H9 (cell line): ENCODE data around the gene TGFBI. TPM values are rescaled to one million over a fixed set of nuclear protein-coding genes. Genes with fewer than 3 reads are reported as not detected.
A peak's percentile ranks its signal among the peaks of the same experiment; 100 is the strongest.

Experiments
- DNase-seq: peaks from one replicate; pipeline ENCODE4 v3.0.0-alpha.2; 2017
- H2AFZ ChIP-seq: one replicate; pipeline ENCODE4 v1.6.1; 2013; ENCODE audit warnings: mild to moderate bottlenecking, low read length, control low read depth, moderate library complexity
- H2AK5ac ChIP-seq: 2 replicates; pipeline ENCODE4 v1.6.1; 2013; ENCODE audit warnings: low read length, control low read depth, mixed read lengths; ENCODE audit not compliant: insufficient read length
- H2BK120ac ChIP-seq: one replicate; pipeline ENCODE4 v1.6.1; 2013; ENCODE audit warnings: low read depth, mild to moderate bottlenecking, low read length, control low read depth, inconsistent platforms; ENCODE audit not compliant: poor library complexity, severe bottlenecking
- H2BK12ac ChIP-seq: 2 replicates; pipeline ENCODE4 v1.6.1; 2013; ENCODE audit warnings: low read length, control low read depth, mixed read lengths, low read depth; ENCODE audit not compliant: insufficient read length
- H2BK15ac ChIP-seq: 2 replicates; pipeline ENCODE4 v1.6.1; 2013; ENCODE audit warnings: low read depth, low read length, control low read depth
- H2BK20ac ChIP-seq: one replicate; pipeline ENCODE4 v1.6.1; 2013; ENCODE audit warnings: low read depth, mild to moderate bottlenecking, low read length, control low read depth, inconsistent platforms; ENCODE audit not compliant: poor library complexity, severe bottlenecking
- H2BK5ac ChIP-seq: 2 replicates; pipeline ENCODE4 v1.6.1; 2013; ENCODE audit warnings: low read length, control low read depth, mixed read lengths; ENCODE audit not compliant: insufficient read length
- H3K14ac ChIP-seq: 2 replicates; pipeline ENCODE4 v1.6.1; 2013; ENCODE audit warnings: low read length, control low read depth; ENCODE audit not compliant: insufficient read depth
- H3K18ac ChIP-seq: 2 replicates; pipeline ENCODE4 v1.6.1; 2013; ENCODE audit warnings: low read depth, mild to moderate bottlenecking, mixed read lengths, low read length, control low read depth; ENCODE audit not compliant: insufficient read length
- H3K23ac ChIP-seq: 2 replicates; pipeline ENCODE4 v1.6.1; 2013; ENCODE audit warnings: low read length, control low read depth, mixed read lengths, low read depth; ENCODE audit not compliant: insufficient read length
- H3K23me2 ChIP-seq: 2 replicates; pipeline ENCODE4 v1.6.1; 2013; ENCODE audit warnings: low read depth, mild to moderate bottlenecking, mixed read lengths, low read length, control low read depth; ENCODE audit not compliant: insufficient read length, poor library complexity, severe bottlenecking
- H3K27ac ChIP-seq: 2 replicates; pipeline ENCODE4 v1.5.1; 2013; ENCODE audit warnings: low read length, control low read depth, mixed read lengths, low read depth; ENCODE audit not compliant: insufficient read length
- H3K27me3 ChIP-seq: 2 replicates; pipeline ENCODE4 v1.6.1; 2013; ENCODE audit warnings: low read length, control low read depth, inconsistent platforms; ENCODE audit not compliant: insufficient read depth
- H3K4ac ChIP-seq: 2 replicates; pipeline ENCODE4 v1.6.1; 2013; ENCODE audit warnings: low read depth, mild to moderate bottlenecking, control low read depth, inconsistent platforms, low read length, moderate library complexity
- H3K4me1 ChIP-seq: 2 replicates; pipeline ENCODE4 v1.6.1; 2013; ENCODE audit warnings: low read length, control low read depth, inconsistent platforms; ENCODE audit not compliant: insufficient read depth
- H3K4me2 ChIP-seq: 2 replicates; pipeline ENCODE4 v1.6.1; 2013; ENCODE audit warnings: low read length, control low read depth, mixed read lengths; ENCODE audit not compliant: insufficient read length, insufficient read depth
- H3K56ac ChIP-seq: 2 replicates; pipeline ENCODE4 v1.6.1; 2013; ENCODE audit warnings: low read depth, mild to moderate bottlenecking, mixed read lengths, low read length, control low read depth; ENCODE audit not compliant: insufficient read length
- H3K79me1 ChIP-seq: 2 replicates; pipeline ENCODE4 v1.6.1; 2013; ENCODE audit warnings: low read depth, mild to moderate bottlenecking, moderate library complexity, low read length, control low read depth, inconsistent platforms; ENCODE audit not compliant: insufficient read depth, poor library complexity, severe bottlenecking
- H3K79me2 ChIP-seq: 2 replicates; pipeline ENCODE4 v1.6.1; 2013; ENCODE audit warnings: low read length, control low read depth, inconsistent platforms; ENCODE audit not compliant: insufficient read depth
- H3K9ac ChIP-seq: 2 replicates; pipeline ENCODE4 v1.6.1; 2013; ENCODE audit warnings: low read length, control low read depth, mixed read lengths; ENCODE audit not compliant: insufficient read length; ENCODE audit errors: extremely low read depth
- H3K9me3 ChIP-seq: one replicate; pipeline ENCODE4 v1.6.1; 2013; ENCODE audit warnings: low read depth, low read length, inconsistent platforms; ENCODE audit not compliant: control insufficient read depth
- H3T11ph ChIP-seq: one replicate; pipeline ENCODE4 v1.6.1; 2013; ENCODE audit warnings: mild to moderate bottlenecking, low read length, control low read depth, inconsistent platforms
- H4K20me1 ChIP-seq: one replicate; pipeline ENCODE4 v1.6.1; 2013; ENCODE audit not compliant: control insufficient read depth, insufficient read length, insufficient read depth
- H4K5ac ChIP-seq: 2 replicates; pipeline ENCODE4 v1.6.1; 2013; ENCODE audit warnings: low read depth, mild to moderate bottlenecking, mixed read lengths, low read length, control low read depth; ENCODE audit not compliant: insufficient read length
- H4K8ac ChIP-seq: replicated peaks from 2 replicates; pipeline ENCODE4 v1.6.1; 2013; ENCODE audit warnings: low read length, control low read depth, mixed read lengths, low read depth; ENCODE audit not compliant: insufficient read length
- H4K91ac ChIP-seq: 2 replicates; pipeline ENCODE4 v1.6.1; 2013; ENCODE audit warnings: low read depth, mild to moderate bottlenecking, moderate library complexity, mixed read lengths, low read length, control low read depth; ENCODE audit not compliant: insufficient read length
- H3K27ac Mint-ChIP-seq, 3 experiments: 2 replicates in 2 of 3; 3 replicates in 1 of 3; pipeline ENCODE4 v1.8.0; 2020 to 2021; ENCODE audit warnings: mixed read lengths in 3 of 3, mild to moderate bottlenecking in 1 of 3, moderate library complexity in 1 of 3
- H3K27me3 Mint-ChIP-seq: 2 replicates; pipeline ENCODE4 v1.8.0; 2021; ENCODE audit warnings: low read depth, mild to moderate bottlenecking, moderate library complexity, mixed read lengths
- H3K36me3 Mint-ChIP-seq, 3 experiments: 2 replicates in 2 of 3; 3 replicates in 1 of 3; pipeline ENCODE4 v1.8.0; 2020 to 2021; ENCODE audit warnings: low read depth in 3 of 3, mixed read lengths in 3 of 3; ENCODE audit not compliant: insufficient read depth in 1 of 3
- H3K4me1 Mint-ChIP-seq, 2 experiments: 2 replicates each; pipeline ENCODE4 v1.8.0; 2020; ENCODE audit warnings: mixed read lengths in 2 of 2
- H3K4me3 Mint-ChIP-seq, 2 experiments: 2 replicates in 1 of 2; 3 replicates in 1 of 2; pipeline ENCODE4 v1.8.0; 2020 to 2021; ENCODE audit warnings: mild to moderate bottlenecking in 2 of 2, mixed read lengths in 2 of 2, moderate library complexity in 1 of 2
- H3K9me3 Mint-ChIP-seq, 2 experiments: 2 replicates in 1 of 2; 3 replicates in 1 of 2; pipeline ENCODE4 v1.8.0; 2020; ENCODE audit warnings: mild to moderate bottlenecking in 2 of 2, mixed read lengths in 2 of 2, moderate library complexity in 1 of 2
- WGBS: extraction: QIAGEN DNeasy Blood & Tissue Kit; methylation state at CpG from one replicate; pipeline ENCODE4 v1.1.7; 2013; ENCODE audit warnings: missing lambda C conversion rate, low lambda C conversion rate, mixed read lengths; ENCODE audit not compliant: insufficient read length; ENCODE audit errors: extremely low coverage; 5-methylcytosine and 5-hydroxymethylcytosine counted together
- total RNA-seq: library from RNA; stranded (reverse); gene quantifications from 2 replicates; pipeline ENCODE4 v1.2.1, GENCODE V29; 2021
- TF ChIP-seq, protein P1 (sequence below): fragments of 200-600 bp; sonication (generic); conservative IDR thresholded peaks from 3 replicates; pipeline ENCODE4 v1.8.0; 2021; ENCODE audit warnings: antibody characterized with exemption, mild to moderate bottlenecking

Gene TGFBI
- total RNA-seq, 1 experiment from 2014 or later = 4.7 TPM

DNA sequence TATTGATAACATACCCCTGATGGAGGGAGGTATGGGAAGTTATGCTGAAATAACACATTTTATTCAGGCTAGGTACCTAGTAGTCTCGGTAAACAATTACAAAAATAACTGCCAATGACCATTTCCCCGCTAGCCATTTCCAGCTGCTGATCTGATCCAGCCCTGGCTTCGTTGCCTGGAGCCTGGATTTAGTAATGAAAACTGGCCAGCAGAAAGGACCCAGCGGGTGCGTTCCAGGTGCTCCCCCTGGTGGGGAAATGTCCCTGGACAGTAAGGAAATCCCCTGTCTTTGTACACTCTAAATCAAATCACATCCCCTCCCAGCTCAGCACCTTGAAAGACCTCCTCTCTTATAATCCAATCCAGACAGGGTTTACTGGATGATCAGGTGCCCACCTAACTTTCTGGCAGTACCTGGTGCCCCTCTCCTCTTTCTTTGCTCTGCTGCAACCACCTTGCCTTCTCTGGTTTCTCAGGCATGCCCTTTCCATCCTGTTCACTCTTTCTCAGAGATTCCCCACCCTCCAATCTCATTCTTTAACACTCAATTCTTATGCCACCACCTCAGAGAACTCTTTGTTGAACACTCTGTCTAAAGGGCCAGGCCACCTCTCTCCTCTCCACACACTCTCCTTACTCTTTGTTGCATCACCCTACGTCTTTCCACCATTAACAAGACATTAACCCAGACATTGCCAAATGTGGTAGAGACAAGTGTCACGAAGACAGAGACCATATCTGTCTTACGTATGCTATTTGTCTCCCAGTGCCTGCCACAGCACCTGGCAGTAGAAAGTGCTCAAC lies 53.8 kb downstream of the TGFBI start:
- TF ChIP-seq, protein P1, sequence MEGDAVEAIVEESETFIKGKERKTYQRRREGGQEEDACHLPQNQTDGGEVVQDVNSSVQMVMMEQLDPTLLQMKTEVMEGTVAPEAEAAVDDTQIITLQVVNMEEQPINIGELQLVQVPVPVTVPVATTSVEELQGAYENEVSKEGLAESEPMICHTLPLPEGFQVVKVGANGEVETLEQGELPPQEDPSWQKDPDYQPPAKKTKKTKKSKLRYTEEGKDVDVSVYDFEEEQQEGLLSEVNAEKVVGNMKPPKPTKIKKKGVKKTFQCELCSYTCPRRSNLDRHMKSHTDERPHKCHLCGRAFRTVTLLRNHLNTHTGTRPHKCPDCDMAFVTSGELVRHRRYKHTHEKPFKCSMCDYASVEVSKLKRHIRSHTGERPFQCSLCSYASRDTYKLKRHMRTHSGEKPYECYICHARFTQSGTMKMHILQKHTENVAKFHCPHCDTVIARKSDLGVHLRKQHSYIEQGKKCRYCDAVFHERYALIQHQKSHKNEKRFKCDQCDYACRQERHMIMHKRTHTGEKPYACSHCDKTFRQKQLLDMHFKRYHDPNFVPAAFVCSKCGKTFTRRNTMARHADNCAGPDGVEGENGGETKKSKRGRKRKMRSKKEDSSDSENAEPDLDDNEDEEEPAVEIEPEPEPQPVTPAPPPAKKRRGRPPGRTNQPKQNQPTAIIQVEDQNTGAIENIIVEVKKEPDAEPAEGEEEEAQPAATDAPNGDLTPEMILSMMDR = peak; percentile 88
- Histone ChIP-seq H2BK15ac (no peak overlapping the region), H2BK20ac (no peak overlapping the region), H2BK12ac (no peak overlapping the region), H4K5ac (no peak overlapping the region), H3K27ac (no peak overlapping the region), H3K23ac (no peak overlapping the region), H3K4me2 (no peak overlapping the region), H3K4me1 (no peaks in the 10 kb centered on the region), H2BK120ac (no peak overlapping the region), H2BK5ac (no peak overlapping the region), H3K9me3 (no peaks in the 10 kb centered on the region), H3K79me2 (no peaks in the 10 kb centered on the region), H3K9ac (no peak overlapping the region), H4K20me1 (no peaks in the 10 kb centered on the region), H3K56ac (no peak overlapping the region), H4K91ac (no peak overlapping the region), H3K14ac (no peak overlapping the region), H3T11ph (no peak overlapping the region), H2AK5ac (no peak overlapping the region), H2AFZ (no peak overlapping the region), H3K23me2 (no peaks in the 10 kb centered on the region), H4K8ac (no peak overlapping the region), H3K18ac (no peak overlapping the region), H3K4ac (no peak overlapping the region), H3K27me3 (no peaks in the 10 kb centered on the region), H3K79me1 (no peaks in the 10 kb centered on the region)
- Mint-ChIP-seq H3K36me3 (no peaks in the 10 kb centered on the region), H3K27ac (no peak overlapping the region), H3K4me1 (no peaks in the 10 kb centered on the region), H3K9me3 (no peaks in the 10 kb centered on the region), H3K4me3 (no peak overlapping the region), H3K27me3 (peaks cover 14% of the 10 kb centered on the region)
- DNase-seq = peak; percentile 74
- WGBS = no CpG with 5 or more reads among the region's 8 CpGs
